Fibroblast of the conjunctiva (primary cell): ENCODE measurements around the gene CFAP53.
"Not testable (repeated sequence)": the region's sequence is repeated elsewhere in the genome, so short reads cannot be mapped to it uniquely, and the experiment has no call there.

Experiments
- DNase-seq: peaks from one replicate; pipeline ENCODE4 v3.0.0-alpha.2; 2010; ENCODE audit warnings: low read depth

Gene CFAP53

DNA sequence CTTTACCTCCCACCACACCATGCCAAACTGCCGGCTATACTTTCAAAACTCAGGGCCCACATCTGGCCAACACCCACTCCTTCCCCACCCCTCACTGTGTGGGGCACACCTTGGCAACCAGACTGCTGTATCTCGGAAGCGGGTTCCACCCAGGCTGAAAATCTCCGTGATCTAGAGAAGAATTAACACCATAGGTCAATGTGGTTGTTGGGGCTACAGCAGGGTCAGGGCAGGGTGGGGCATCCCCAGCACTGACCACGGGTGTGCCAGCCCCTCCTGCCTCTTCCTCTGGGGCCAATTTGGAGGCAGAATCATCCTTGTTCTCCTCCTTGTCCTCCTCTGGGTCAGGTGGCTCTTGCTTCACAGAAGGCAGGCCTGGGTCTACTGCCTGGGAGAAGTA, 6.3 kb upstream of the CFAP53 start:
- DNase-seq, result no peak

GRCh38 chr18:50268022-50268747, 1.9 kb upstream of the CFAP53 start:
- peak; percentile 47 for DNase-seq

DNA sequence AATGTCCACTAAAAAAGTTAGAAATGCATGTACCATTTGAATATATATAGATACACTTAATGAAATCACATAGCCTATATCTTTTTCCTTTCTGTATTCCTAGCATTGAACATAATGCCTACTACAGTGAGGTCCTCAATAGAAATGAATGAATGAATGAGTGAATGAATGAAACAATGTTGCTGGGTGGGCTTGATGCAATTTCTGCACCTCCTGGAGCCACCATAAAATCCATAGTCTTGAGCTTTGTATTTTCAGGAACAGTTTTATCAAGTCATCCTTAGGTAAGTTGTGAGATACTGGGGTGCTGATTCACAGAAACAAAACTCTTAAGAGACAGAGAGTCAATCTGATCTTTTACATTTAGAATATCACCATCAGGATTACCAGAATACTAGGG, 3.3 kb downstream of the CFAP53 start:
- no peak for DNase-seq

GRCh38 chr18:50250935-50251334, 15.4 kb downstream of the CFAP53 start:
- no peak for DNase-seq

DNA sequence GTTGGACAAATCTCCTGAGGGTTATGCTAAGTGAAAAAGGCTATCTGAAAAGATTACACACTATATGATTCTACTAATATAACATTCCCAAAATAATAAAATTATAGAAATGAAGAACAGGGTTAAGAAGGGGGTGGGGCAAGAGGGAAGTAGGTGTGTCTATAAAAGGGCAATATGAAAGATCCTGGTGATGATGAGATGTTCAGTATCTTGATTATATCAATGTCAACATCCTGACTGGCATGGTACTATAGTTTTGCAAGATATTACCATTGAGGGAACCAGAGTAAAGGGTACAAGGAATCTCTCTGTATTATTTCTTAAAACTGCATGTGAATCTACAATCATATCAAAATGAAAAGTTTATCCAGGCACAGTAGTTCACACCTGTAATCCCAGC, 16.7 kb downstream of the CFAP53 start:
- DNase-seq, result no peak

DNA sequence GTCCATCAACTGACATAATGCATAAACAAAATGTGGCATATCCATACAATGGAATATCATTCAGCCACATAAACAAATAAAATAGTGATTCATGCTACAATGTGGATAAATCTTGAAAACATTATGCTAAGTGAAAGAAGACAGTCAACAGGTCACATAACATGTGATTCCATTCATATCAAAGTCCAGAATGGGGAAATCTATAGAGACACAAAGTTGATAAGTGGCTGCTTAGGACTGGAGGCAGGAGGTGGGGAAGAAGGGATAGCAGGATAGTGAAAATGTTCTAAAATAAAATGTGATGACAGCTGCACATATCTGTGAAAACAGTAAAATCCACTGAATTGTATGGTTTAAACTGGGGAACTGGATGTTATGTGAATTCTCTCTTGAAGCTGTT, 18.7 kb downstream of the CFAP53 start:
- no peak for DNase-seq

- not testable (repeated sequence) for DNase-seq
These were observed 24.5 kb downstream of the CFAP53 start for GRCh38 chr18:50241768-50242167.

- no peak for DNase-seq
These were observed 26.2 kb downstream of the CFAP53 start for GRCh38 chr18:50240080-50240563.

GRCh38 chr18:50232419-50232818, 33.9 kb downstream of the CFAP53 start:
- no peak for DNase-seq

DNA sequence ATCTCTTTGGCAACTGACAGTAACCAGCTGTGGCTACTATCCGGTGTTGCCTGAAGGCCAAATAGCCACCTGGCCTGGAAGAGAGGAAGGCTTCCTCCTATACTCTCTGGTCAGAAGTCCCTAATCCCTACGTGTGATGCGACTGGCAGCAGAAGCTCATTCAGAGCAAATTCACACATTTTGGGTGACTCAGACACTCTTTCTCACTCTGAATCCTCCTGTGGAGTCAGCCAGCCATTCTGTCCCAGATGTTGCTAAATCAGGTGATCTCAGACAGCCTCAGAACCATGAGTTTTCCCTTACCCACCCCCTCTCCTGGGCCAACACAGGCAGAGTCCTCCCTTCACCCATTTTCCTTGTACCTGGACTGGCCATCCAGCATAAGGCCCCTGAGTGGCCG, 34.7 kb downstream of the CFAP53 start:
- DNase-seq, result no peak

DNA sequence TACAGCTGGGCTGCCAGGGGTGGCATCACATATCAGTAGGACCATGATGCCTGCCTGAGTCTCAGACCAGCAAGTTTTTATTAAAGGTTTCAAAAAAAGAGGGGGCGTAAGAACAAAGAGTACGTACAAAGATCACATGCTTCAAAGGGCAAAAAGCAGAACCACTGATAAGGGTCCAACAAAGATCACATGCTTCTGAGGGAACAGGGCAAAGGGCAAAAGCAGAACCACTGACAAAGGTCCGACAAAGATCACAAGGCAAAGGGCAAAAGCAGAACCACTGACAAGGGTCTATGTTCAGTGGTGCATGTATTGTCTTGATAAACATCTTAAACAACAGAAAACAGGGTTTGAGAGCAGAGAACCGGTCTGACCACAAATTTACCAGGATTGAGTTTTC, 46.0 kb downstream of the CFAP53 start:
- DNase-seq, result not testable (repeated sequence)

DNA sequence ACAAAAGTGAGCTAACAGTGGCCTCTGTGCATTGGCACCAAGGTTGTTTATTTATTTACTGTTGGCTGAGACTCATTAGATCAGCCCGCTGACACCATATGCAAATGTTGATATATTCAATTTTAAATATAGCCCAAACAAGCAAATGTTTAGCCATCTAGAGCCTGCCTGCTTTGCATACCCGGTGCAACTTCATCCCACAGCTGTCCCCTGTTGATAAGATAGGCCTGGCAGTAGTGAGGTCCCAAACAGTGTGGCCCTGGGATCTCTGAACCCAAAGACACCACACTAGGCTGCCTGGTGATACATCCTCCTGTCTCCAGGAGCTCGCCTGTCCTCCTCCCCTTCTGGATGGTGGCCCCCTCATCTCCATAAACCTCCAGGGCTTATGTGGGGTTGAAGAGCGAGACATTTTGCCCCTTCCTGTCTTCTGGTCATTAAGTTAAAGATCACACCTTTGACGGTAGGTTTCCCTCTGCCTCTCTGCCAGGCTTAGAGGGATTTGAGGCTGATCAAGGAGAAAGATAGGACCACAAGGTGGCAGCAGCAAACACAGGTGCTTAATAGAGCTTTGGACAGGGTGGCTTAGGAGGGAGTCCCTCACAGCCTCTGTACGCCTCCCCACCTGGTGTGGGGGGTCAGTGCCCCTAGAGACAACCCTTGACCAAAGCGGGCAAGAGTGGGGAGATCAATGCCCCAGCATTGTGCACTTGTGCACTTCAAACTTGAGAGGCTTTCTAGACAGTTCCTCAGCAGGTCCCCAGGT, 47.7 kb downstream of the CFAP53 start:
- no peak for DNase-seq

GRCh38 chr18:50209311-50209710, 57.0 kb downstream of the CFAP53 start:
- DNase-seq, result no peak

DNA sequence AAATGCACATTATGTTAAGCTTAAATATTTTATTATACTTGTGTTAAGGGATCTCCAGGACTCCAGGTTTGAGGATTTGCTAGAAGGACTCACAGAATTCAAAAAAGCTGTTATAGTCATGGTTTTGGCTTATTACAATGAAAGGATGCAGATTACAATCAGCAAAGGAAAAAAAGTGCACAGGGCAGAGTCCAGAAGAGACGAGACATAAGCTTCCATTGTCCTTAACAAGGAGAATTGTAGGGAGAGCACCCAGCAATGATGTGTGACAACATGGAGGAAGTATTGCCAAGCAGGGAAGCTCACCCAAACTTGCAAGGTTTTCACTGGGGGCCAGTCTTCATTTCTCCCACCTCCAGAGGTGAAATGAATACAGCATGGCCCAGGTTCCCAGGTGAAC, 58.6 kb downstream of the CFAP53 start:
- DNase-seq, result no peak

- DNase-seq, result peak; percentile 21
These were observed 62.3 kb downstream of the CFAP53 start for GRCh38 chr18:50203801-50204604.

DNA sequence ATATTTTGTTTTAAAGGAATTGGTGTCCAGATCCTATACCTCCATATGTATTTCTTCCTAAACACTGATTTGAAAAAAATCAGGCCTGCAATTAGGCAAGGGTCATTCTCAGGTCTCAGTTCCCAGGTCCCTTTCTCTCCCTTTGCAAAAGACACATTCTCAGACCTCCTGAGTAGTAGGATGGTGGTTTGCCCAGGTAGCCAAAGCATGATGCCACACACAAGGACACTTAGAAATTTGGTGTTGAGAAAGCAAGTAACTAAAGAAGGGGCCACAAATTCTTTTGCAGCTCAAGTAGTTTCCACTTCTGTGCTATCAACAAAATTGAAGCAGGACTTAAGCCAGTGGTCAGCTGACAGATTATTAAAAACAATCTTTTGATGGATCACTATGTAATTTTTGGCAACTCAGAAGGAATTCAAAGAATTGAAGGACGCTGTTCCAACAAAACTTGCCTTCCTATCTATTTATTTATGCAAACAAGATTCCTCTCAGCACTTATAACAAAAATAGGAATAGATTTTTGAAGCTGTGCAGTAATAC, 64.7 kb downstream of the CFAP53 start:
- DNase-seq, result no peak

- DNase-seq, result no peak
These were observed 66.4 kb downstream of the CFAP53 start for GRCh38 chr18:50199921-50200320.

DNA sequence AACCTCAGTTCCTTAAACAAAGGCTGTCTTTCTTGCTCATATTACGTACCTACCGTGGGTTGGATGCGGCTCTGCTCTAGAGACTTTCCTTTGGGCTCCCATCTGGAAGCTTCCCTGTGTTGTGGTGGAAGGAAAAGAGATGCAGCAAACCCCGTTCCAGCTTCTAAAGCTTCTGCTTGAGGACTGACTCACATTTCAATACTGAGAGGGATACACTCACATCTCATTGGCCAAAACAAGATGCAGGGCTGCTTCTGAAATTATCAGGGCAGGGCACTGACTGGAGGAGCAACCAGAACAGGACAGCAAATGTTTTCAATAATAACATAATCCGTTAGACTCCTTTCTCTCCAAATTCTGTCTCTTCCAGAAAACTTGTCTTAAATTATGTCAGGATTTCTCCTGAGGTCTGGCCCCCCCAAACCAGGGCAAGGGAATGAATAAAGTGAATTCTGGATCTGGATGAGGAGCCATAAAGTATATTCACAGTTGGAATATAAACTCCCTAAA, 66.9 kb downstream of the CFAP53 start:
- peak; percentile 5 for DNase-seq

DNA sequence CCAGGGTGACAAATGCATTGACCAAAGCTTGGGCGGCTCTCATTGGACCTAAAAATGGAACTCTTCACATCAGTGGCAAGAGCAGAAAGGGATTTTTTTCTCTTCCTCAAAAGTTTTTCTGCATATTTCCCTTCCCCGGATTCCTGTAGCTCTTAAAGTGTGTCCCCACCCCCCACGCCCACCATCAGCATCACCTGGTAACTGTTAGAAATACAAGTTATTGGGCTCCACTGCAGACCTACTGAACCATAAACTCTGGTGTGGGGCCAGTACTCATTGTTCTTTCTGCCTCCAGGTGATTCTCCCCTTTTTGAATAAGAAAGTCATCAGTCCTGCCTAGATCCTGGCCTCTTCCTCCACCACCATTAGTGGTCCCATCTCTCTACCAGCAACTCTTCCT, 70.0 kb downstream of the CFAP53 start:
- no peak for DNase-seq

DNA sequence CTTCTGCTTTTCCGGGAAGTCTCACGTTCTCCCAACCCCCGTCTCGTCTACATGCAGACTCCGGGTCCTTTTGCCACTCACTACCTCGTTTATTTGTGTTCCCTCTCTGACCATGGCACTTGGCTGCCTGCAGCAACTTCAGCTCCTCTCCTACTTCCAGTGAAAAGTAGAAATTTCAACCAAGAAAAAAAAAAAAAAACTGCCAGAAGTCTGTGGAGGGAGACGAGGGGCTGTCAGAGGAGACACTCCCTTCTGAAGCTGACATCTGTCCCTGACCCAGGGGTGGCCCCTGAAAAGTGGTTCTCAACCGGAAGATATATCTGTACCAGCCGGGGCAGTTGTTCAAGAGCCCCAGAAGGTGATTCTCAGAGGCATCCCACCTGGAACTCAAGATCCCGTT, 70.6 kb downstream of the CFAP53 start:
- DNase-seq, result no peak

GRCh38 chr18:50194631-50195532, 71.4 kb downstream of the CFAP53 start, which contains the start of gene MYO5B:
MYO5B (minus strand) TSS chr18:50195147; CDS start chr18:50194793, 354 bp downstream.
- DNase-seq, result no peak
